Measurements from ENCODE around the gene PGM3.

GRCh38 chr6:83220121-83220520, 27.1 kb upstream of the PGM3 start:
- TF ChIP-seq, protein P1, sequence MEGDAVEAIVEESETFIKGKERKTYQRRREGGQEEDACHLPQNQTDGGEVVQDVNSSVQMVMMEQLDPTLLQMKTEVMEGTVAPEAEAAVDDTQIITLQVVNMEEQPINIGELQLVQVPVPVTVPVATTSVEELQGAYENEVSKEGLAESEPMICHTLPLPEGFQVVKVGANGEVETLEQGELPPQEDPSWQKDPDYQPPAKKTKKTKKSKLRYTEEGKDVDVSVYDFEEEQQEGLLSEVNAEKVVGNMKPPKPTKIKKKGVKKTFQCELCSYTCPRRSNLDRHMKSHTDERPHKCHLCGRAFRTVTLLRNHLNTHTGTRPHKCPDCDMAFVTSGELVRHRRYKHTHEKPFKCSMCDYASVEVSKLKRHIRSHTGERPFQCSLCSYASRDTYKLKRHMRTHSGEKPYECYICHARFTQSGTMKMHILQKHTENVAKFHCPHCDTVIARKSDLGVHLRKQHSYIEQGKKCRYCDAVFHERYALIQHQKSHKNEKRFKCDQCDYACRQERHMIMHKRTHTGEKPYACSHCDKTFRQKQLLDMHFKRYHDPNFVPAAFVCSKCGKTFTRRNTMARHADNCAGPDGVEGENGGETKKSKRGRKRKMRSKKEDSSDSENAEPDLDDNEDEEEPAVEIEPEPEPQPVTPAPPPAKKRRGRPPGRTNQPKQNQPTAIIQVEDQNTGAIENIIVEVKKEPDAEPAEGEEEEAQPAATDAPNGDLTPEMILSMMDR (IDR thresholded peaks at IDR 0.05): no peak
- TF ChIP-seq POLR2A (IDR thresholded peaks at IDR 0.05): no peak
